G401.6 (cell line): ENCODE results near the gene IFNL2.
"Not testable (repeated sequence)": the region's sequence is repeated elsewhere in the genome, so short reads cannot be mapped to it uniquely, and the experiment has no call there.

ENCODE experiments used
- FAIRE-seq: peaks from 2 replicates; lab custom pipeline; 2012; peaks lifted over from hg19 to GRCh38; lab: Jason Lieb, UNC

The IFNL2 gene

DNA sequence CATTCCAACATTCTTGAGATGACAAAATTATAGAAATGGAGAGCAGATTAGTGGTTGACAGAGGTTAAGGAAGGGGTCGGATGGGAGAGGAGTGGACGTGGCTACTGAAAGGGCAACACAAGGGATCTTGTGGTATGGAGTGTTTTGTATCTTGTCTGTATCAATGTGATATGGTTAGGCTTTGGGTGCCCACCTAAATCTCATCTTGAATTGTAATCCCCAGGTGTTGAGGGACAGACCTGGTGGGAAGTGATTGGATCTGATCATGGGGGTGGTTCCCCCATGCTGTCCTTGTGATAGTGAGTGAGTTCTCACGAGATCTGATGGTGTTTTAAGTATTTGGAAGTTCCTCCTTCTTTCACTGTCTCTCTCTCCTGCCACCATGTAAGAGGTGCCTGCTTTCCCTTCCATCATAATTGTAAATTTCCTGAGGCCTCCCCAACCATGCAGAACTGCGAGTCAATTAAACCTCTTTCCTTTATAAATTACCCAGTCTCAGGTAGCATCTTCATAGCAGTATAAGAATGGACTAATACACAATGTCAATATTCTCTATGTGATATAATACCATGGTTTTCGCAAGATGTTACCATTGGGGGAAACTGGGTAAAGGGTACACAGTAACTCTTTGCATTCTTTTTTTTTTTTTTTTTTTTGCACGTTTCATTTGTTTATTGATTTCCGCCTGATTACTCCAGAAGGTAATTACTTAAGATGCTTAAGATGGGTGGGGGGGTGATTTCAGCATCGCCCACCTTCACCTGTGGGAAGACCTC lies 14.6 kb upstream of the IFNL2 start:
- FAIRE-seq, result no peak

DNA sequence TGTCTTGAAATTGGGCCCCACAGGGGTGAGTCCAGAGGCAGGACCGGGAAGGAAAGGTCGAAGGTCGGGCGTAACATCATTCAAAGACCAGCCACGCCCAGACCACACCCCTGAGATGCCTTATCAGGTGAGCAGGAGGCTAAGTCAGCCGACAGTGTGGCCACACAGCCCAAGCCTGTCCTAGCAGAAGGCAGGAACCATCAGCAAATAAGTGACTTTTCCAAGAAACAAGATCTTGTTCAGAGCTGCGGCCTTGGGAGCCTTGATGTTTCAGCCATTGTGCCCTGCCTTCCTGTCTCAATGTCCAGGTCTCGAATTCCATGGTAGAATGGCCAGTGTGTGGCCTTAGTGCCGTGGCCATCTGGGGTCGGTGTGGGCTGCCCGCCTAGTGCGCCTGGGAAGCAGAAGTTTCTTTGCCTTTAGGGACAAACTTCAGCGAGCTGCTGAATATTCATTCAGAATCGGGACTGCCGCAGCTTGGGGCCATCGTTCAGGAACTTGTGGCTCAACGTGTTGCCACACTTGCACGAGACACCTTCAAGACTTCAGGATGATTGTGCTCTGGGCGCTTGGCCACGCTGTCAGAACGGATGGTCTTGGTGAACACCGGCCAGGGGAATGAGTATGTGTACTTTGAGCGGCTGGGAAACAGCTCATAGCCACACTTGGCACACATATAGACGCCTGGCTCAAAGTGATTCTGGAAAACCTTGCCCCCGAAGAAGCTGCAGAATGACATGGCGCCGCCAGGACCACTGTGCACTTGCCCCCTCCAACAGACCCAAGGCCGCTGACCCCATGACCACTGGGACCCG lies 13.5 kb upstream of the IFNL2 start:
- no peak for FAIRE-seq

DNA sequence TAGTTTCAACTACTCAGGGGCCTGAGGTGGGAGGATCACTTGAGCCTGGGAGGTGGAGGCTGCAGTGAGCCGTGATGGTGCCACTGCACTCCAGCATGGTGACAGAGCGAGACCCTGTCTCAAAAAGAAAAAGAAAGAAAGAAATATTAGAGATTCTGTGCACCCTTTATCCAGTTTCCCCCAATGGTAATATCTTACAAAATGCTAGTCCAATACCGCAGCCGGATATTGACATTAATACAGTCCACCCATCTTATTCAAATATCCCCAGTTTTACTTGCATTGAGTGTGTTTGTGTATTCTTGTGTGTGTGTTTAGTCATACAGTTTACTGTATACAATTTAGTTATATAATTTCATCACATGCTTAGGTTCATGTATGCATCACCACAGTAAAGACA lies 11.0 kb upstream of the IFNL2 start:
- no peak for FAIRE-seq

DNA sequence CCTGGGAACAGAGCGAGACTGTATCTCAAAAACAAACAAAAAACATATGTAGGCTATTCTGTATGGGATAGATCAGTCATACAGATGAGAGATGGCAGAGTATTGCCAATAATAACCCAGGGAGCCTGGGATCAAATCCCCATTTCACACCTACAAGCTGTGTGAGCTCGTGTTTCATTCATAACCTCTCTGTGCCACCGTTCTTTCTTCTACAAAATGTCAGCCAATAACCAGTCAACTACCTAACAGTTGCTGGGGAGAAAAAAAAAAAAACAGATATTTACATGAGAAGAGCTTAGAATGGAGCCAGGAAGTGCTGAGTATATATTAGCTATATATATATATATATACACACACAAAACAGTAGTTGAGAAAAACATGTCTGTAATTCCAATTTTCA lies 6.5 kb upstream of the IFNL2 start:
- no peak for FAIRE-seq

DNA sequence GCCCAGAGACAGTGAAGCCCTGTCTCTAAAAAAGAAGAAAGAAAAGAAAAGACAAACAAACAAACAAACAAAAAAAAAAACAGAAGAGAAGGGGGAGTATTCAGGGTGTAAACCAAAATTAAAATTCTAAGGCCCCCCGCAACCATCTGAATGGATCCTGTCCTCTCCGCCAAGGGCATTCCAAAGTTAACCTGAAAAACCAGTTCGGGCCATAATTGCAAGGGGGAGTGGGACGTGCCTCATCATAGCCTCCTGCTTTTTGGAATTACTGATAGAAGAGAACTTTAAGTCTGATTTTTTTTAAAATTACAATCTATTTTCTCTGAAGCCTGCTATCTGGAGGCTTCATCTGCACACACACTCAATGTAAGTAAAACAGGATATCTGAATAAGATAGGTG lies 5.7 kb upstream of the IFNL2 start:
- FAIRE-seq, result no peak

DNA sequence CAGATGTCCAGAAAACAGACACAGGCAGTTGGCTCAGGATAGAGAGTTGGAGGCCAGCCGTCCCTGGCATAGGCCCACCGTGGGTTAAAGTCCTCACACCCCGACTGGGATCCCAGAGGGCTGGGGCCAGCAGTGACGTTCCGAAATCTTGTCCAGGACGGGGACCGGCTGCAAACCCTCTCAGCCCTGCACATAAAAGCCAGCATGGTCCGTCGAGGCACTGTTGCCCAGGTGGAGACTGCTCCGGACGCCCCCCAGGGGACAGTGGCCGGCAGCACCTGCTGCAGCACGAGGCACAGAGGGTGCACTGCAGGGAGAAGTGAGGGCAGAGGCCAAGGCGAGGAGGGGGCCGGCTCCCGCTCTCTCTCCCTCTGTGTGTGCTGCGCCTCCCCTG lies 4.3 kb upstream of the IFNL2 start:
- no peak for FAIRE-seq

DNA sequence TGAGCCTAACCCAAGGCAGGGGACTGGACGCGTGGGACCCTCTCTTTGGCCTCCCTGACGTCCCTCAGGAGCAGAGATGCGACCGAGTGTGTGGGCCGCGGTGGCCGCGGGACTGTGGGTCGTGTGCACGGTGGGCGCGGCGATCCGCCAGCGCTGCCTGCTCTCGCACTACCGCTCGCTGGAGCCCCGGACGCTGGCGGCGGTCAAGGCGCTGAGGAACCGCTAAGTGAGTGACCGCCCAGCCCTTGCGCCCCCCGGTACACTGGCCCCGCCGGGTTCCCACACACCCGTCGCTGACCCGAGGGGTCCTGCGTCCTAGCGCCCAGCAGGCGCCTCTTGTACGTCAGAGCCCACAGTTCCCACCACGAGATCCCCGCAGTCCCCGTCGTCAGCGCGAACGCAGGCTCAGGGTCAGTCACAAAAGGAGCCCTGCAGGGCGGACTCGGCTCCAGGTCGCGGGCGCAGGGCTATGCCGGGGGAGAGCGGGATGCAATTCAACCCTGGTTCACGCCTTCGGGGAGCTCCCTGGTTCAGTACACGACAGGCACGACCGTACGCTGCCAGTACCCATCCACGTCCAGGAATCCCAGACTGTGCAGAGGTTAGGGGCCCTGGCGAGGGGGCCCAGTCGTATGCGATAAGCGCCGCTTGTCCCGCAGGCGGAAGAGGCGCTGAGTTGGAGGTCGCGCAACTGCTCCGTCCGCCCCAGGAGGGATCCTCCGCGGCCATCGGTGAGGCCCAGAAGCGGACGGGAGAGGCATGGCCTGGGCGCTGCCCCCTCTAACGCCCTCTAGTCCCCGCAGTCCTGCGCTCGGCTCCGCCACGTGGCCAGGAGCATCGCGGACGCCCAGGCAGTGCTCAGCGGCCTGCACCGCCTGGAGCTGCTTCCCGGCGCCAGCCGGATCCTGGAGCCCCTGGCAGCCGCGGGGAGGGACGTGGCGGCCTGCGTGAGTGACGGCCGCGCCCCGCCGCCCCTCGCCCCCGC lies 3.6 kb upstream of the IFNL2 start:
- FAIRE-seq, result no peak

DNA sequence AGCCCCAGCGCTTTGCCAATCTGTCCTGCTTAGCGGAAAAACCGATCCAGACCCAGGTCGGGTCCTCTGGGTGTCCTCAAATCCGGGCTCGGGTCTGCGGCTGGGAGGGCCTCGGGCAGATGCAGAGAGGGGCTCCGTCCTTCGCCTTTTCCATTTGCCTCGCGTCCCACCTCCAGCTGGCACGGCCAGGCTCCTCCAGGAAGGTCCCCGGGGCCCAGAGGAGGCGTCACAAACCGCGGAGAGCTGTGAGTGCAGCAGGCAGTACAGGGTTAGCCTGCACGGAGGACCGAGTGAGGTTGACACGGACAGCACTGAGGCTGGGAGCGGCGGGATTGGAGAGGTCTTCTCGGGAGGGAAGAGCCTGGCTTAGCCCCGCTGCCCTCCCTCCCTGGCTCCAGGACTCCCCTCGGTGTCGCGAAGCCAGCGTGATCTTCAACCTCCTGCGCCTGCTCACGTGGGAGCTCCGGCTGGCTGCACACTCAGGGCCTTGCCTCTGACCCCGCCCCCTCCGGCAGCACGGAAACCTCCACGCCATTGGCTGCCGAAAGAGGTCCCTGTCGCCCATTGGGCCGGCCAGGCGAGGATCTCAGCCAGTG lies 2.8 kb upstream of the IFNL2 start:
- no peak for FAIRE-seq

DNA sequence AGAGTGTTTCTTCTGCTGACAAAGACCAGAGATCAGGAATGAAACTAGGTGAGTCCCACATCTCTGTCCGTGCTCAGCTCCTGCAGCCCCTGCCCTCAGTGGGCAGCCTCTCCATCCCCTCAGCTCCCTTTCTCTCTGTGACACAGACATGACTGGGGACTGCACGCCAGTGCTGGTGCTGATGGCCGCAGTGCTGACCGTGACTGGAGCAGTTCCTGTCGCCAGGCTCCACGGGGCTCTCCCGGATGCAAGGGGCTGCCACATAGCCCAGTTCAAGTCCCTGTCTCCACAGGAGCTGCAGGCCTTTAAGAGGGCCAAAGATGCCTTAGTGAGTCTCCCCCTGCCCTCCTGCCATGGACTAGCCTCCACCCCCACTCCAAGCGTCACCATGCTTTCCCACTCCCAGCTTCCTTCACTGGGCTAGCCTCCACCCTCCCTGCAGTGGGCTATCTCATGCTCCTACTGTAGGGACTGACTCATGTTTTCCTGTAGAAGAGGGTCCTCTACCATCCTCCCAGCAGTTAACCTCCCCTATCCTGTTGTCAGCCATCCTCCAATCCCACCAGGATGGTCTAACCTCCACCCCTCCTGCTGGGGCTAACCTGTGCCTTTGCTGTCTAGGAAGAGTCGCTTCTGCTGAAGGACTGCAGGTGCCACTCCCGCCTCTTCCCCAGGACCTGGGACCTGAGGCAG lies 481 bp downstream of the IFNL2 start:
- FAIRE-seq, result not testable (repeated sequence)

DNA sequence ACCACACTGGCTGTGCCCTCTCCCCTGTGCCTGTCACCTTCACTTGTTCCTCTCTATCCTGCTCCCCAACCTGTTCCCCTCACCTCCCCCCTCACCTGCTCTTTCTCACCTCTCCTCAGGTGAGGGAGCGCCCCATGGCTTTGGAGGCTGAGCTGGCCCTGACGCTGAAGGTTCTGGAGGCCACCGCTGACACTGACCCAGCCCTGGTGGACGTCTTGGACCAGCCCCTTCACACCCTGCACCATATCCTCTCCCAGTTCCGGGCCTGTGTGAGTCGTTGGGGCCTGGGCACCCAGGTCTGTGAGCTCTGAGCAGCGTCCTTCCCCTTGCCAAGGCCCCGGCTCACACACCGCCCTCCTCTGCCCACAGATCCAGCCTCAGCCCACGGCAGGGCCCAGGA lies 1.2 kb downstream of the IFNL2 start:
- FAIRE-seq, result not testable (repeated sequence)

DNA sequence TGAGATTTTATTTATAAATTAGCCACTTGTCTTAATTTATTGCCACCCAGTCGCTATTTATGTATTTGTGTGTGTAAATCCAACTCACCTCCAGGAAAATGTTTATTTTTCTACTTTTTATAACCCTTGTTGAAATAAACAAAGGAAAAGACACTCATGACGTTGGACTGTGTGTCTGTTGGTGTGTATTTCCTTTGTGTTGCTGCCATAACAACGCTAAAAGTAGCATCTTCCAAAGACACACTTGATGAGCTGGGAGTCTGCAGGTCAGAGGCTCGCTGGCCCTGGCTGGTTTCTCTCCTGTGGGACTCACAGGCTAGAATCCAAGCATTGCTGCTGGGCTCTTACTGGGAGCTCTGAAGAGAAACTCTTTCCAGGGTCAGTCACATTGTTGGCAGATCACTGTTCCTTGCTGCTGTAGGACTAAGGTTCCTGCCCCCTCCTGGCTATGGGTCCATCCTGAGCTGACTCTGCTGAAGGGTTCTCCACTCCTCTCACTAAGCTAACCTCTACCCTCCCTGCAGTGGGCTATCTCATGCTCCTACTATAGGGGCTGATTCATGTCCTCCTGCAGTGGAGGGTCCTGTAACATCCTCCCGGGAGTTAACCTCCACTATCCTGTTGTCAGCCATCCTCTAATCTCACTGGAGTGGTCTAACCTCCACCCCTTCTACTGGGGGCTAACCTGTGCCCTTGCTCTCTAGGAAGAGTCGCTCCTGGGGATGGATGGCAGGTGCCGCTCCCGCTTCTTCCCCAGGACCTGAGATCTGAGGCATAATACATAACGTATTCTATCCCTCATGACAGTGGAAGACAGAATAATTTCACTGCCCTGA lies 2.1 kb downstream of the IFNL2 start:
- FAIRE-seq, result no peak

DNA sequence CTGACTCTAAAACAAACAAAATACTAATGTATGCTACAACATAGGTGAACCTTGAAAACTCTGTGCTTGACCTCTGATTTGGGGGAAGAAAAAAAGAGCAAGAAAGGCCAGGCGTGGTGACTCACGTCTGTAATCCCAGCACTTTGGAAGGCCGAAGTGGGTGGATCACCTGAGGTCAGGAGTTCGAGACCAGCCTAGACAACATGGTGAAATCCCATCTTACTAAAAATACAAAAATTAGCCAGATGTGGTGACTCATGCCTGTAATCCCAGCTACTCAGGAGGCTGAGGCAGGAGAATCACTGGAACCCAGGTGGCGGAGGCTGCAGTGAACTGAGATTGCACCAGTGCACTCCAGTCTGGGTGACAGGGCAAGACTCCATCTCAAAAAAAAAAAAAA lies 5.7 kb downstream of the IFNL2 start:
- FAIRE-seq, result not testable (repeated sequence)

DNA sequence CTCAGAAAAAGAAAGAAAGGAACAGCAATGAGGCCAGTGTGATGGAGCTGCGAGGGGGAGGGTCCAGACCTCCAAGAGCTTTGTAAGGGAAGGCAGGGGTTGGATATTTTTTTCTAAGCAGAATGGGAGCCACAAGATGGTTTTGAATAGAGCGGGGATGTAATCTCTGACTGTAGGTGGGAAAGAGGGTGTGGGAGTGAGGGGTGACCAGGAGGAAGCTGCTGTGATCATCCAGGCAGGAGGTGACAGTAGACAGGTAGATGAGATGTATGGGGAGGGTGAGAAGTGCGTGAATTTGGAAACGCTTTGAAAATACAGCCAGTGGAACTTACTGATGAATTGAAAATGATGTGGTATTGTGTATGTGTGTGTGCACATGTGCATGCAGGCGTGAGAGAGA lies 7.4 kb downstream of the IFNL2 start:
- FAIRE-seq, result no peak

DNA sequence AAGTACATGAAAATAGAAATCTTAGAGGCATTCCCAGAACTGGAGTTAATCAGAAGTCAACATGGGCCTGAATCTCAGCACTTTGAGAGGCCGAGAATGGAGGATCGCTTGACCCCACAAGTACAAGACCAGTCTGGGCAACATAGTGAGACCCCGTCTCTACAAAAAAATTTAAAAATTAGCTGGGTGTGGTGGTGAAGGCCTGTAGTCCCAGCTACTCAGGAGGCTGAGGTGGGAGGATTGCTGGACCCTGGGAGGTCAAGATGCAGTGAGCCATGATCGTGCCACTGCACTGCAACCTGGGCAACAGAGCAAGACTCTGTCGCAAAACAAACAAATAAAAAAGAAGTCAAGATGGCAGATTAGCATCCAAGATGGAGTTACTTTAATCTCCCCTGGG lies 8.5 kb downstream of the IFNL2 start:
- no peak for FAIRE-seq

DNA sequence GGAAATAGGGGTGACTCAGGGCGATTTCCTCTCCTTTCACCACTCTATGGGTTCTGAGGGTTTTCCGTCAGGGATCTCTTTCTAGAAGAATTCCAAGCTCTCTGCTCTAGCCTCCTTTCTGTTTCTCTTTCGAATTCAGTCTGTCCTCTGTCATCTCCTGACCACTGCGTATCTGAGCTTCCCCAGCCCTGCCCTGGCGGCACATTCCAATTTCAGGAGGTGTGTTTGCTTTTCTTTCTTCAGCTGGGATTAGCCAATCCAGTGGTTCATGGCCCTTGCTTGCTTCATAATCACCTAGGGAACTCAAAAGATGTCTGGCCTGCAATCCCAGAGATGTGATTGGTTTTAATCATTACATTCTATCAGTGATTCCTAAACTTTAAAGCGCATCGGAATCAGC lies 9.4 kb downstream of the IFNL2 start:
- FAIRE-seq, result no peak

DNA sequence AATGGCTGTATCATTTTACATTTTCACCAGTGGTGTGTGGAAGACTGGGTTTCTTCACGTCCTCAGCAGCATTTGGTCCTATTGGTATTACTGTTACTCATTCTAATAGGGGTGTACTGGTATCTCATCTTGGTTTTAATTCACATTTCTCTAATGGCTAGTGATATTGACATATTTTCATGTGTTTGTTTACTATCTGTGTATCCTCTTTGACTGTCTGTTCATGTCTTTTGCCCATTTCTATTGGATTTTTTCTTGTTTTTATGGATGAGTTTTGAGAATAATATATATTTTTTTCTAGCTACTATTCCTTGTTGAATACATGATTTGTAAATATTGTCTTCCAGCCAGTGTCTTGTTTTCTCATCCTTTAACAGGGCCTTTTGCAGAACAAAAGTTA lies 13.8 kb downstream of the IFNL2 start:
- no peak for FAIRE-seq

DNA sequence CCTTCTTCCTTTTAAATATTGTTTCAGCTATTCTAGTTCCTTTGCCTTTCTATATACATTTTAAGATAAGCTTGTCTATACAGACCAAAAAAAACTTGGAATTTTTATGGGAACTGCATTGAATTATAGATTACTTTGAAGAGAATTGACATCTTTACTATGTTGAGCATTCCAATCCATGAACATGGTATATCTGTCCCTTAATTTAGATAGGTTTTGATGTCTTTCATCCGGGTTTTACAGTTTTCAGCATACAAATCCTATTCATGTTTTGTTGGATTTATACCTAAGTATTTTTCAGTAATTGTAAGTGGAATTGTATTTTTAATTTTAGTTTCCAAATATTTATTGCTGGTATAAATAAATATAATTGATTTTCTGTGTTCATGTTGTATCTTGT lies 15.8 kb downstream of the IFNL2 start:
- FAIRE-seq, result no peak

DNA sequence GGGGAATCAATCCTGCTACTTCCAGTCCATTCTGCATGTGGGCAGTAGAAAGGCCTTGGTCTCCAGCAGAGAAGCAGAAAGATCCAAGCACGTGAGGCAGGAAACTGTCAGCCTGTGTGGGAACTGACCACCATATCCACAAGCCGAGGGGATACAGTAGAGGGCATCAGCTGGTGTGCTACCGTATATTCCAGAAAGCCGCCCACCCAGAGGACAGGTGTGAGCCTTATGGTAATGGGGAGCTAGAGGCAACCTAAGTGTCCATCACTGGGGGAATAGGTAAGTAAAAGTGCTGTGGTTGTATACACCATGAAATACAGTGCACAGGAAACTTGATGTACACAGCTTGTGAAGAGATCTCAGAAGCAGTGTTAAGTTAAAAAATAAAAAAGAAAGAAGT lies 25.2 kb downstream of the IFNL2 start:
- FAIRE-seq, result no peak

DNA sequence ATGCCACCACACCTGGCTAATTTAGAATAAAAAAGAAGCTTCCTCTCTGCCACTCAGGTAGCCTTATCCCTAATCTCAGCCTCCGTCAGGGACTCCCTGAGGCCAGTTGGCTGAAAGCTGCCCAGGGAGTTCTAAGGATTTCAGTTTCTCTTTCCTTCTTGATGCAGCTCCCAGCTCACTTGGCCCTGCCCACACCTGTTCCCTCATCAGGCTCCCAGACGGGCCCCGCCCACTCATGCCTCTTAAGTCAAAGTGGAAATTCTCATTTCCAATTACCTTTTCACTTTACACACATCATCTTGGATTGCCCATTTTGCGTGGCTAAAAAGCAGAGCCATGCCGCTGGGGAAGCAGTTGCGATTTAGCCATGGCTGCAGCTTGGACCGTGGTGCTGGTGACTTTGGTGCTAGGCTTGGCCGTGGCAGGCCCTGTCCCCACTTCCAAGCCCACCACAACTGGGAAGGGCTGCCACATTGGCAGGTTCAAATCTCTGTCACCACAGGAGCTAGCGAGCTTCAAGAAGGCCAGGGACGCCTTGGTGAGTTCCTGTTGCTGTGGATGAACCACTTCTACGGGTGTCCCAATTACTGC lies 28.0 kb downstream of the IFNL2 start, which contains the start of gene IFNL1:
IFNL1 (plus strand) TSS at position 353 of the 591 bp plus-strand sequence; CDS start at position 368, 15 bp downstream.
- no peak for FAIRE-seq

DNA sequence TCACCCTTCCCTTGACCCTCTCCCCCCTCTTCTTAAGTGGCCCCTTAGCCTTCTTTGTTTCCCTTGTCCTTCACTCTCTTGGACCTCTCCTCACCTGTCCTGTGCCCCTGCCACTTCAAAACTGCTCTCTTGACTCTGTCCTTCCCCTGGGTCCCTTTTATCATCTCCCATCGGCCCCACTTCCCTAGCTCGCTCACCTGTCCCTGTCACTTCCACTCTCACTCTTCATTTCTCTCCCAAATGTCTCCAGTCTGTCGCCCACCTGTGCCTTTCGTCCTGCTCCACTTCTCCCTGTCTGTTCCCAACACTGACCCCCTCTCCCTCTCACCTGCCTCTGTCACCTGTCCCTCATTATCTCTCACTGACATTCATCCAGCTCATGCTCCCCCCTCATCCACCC lies 28.7 kb downstream of the IFNL2 start:
- no peak for FAIRE-seq
